Placental pericyte (primary cell): ENCODE results near the gene SPCS1. TPM values are rescaled to one million over a fixed set of nuclear protein-coding genes. Genes with fewer than 3 reads are reported as not detected.

ENCODE experiments used
- small RNA-seq: library from RNA; depleted of rRNA; stranded (forward); fragments of <200 nt; gene quantifications from one replicate; pipeline ENCODE3, GENCODE V24; 2012; ENCODE audit warnings: low replicate concordance
- total RNA-seq: library from RNA; depleted of rRNA; stranded (reverse); fragments of >200 nt; gene quantifications from 2 replicates; pipeline ENCODE4 v1.2.3, GENCODE V29; 2012

The SPCS1 gene
- total RNA-seq, result 70.2 and 75.5 TPM in 2 replicates

GRCh38 chr3:52705688-52706686 lies at the start of gene SPCS1, which contains the start of gene GLT8D1:
Gene SPCS1 (plus strand): TSS chr3:52706106. CDS start chr3:52706247, 141 bp downstream.
Gene GLT8D1 (minus strand): TSS chr3:52705791. CDS start chr3:52700460, 5,331 bp downstream.

GRCh38 chr3:52685709-52686691 lies 19.9 kb upstream of the SPCS1 start, which contains the start of the genes GNL3 and PBRM1:
Gene GNL3 (plus strand): TSS chr3:52686032. CDS start chr3:52686093, 61 bp downstream.
Gene PBRM1 (minus strand): TSS chr3:52685913.

Small RNA genes within 50 kb of the gene (small RNA-seq; reads per million reads assigned to genes)
- gene AC006254.2 (not detected), gene RF00569 (28,220 reads per million, percentile 100 among the genes with 10 or more reads in this experiment), gene RF01183 (not detected), gene SNORD19 (not detected), gene SNORD19B (not detected), gene SNORD69 (1,109 reads per million, percentile 100 among the genes with 10 or more reads in this experiment)

Other genes with a start within 250 kb of the SPCS1 start
- gene STAB1, start 210.8 kb upstream of the SPCS1 start, total RNA-seq, result under 0.01 and 0.57 TPM in 2 replicates
- gene NT5DC2, start 172.2 kb upstream of the SPCS1 start, total RNA-seq, result 57.3 and 68.6 TPM in 2 replicates
- gene UQCC5, start 169.5 kb upstream of the SPCS1 start, total RNA-seq, result 0.88 and 7.3 TPM in 2 replicates
- gene PBRM1, start 20.2 kb upstream of the SPCS1 start, total RNA-seq, result 86.4 and 93.6 TPM in 2 replicates
- 134 and 171 TPM in 2 replicates for gene GNL3, start 20.1 kb upstream of the SPCS1 start, total RNA-seq
- 80.5 and 96.1 TPM in 2 replicates for gene GLT8D1, start 315 bp upstream of the SPCS1 start, total RNA-seq
- 23.2 and 34.8 TPM in 2 replicates for gene NEK4, start 64.8 kb downstream of the SPCS1 start, total RNA-seq
- gene ITIH1, start 71.5 kb downstream of the SPCS1 start, total RNA-seq, result not detected in 2 replicates
- 0.14 TPM in 1 of 2 replicates, not detected in the other for gene ITIH3, start 88.7 kb downstream of the SPCS1 start, total RNA-seq
- 0.57 and 0.88 TPM in 2 replicates for gene ITIH4, start 124.6 kb downstream of the SPCS1 start, total RNA-seq
- not detected in 2 replicates for gene MUSTN1, start 128.9 kb downstream of the SPCS1 start, total RNA-seq
- 17.1 and 22.0 TPM in 2 replicates for gene STIMATE, start 191.4 kb downstream of the SPCS1 start, total RNA-seq